ENCODE data around the gene GAP43.

- TF ChIP-seq CTCF (IDR thresholded peaks at IDR 0.05; ENCODE audit: low read depth, low read length) (no peak), MAX (IDR thresholded peaks at IDR 0.05; ENCODE audit: low read depth, low read length) (no peak), POLR2A (IDR thresholded peaks at IDR 0.05; ENCODE audit: extremely low read depth, insufficient read length) (no peak)
These were observed 87.5 kb downstream of the GAP43 start for GRCh38 chr3:115710799-115711198.
